Femur (tissue), 1 donor: ENCODE results near the gene NBEAL1.
"Not testable (repeated sequence)": the region's sequence is repeated elsewhere in the genome, so short reads cannot be mapped to it uniquely, and the experiment has no call there.

ENCODE experiments used
- DNase-seq: peaks from one replicate; pipeline ENCODE4 v3.0.0-alpha.2; 2017

NBEAL1 gene

GRCh38 chr2:203014456-203015199, at the start of gene NBEAL1:
Gene NBEAL1, plus strand, starts transcription at chr2:203014875. Its CDS starts 1,510 bp downstream, at chr2:203016385.
- peak; percentile 100 for DNase-seq

GRCh38 chr2:202965810-202966460, 48.7 kb upstream of the NBEAL1 start:
- DNase-seq: peak; percentile 15

GRCh38 chr2:202969404-202969803, 45.3 kb upstream of the NBEAL1 start:
- not testable (repeated sequence) for DNase-seq

GRCh38 chr2:202976809-202977208, 37.9 kb upstream of the NBEAL1 start:
- no peak for DNase-seq

GRCh38 chr2:202982779-202983491, 31.7 kb upstream of the NBEAL1 start:
- no peak for DNase-seq

- no peak for DNase-seq
Observed at GRCh38 chr2:202989749-202990148, 24.9 kb upstream of the NBEAL1 start.

- DNase-seq: no peak
Observed at GRCh38 chr2:202990501-202990900, 24.2 kb upstream of the NBEAL1 start.

- DNase-seq: not testable (repeated sequence)
Observed at GRCh38 chr2:202997113-202997512, 17.6 kb upstream of the NBEAL1 start.

- no peak for DNase-seq
Observed at GRCh38 chr2:203002054-203002821, 12.4 kb upstream of the NBEAL1 start.

- DNase-seq: no peak
Observed at GRCh38 chr2:203003716-203004115, 11.0 kb upstream of the NBEAL1 start.

- no peak for DNase-seq
Observed at GRCh38 chr2:203016716-203017115, 2.0 kb downstream of the NBEAL1 start.

- DNase-seq: no peak
Observed at GRCh38 chr2:203018181-203018580, 3.5 kb downstream of the NBEAL1 start.

GRCh38 chr2:203019142-203019541, 4.5 kb downstream of the NBEAL1 start:
- DNase-seq: no peak

- no peak for DNase-seq
Observed at GRCh38 chr2:203021991-203022390, 7.3 kb downstream of the NBEAL1 start.

GRCh38 chr2:203022751-203023150, 8.1 kb downstream of the NBEAL1 start:
- no peak for DNase-seq

GRCh38 chr2:203025592-203025991, 10.9 kb downstream of the NBEAL1 start:
- no peak for DNase-seq

- no peak for DNase-seq
Observed at GRCh38 chr2:203030545-203030944, 15.9 kb downstream of the NBEAL1 start.

- DNase-seq: no peak
Observed at GRCh38 chr2:203030991-203031390, 16.3 kb downstream of the NBEAL1 start.

- DNase-seq: no peak
Observed at GRCh38 chr2:203033395-203033794, 18.7 kb downstream of the NBEAL1 start.

- no peak for DNase-seq
Observed at GRCh38 chr2:203035879-203036470, 21.3 kb downstream of the NBEAL1 start.

- no peak for DNase-seq
Observed at GRCh38 chr2:203037026-203037425, 22.4 kb downstream of the NBEAL1 start.

GRCh38 chr2:203038586-203038985, 23.9 kb downstream of the NBEAL1 start:
- DNase-seq: no peak

- DNase-seq: not testable (repeated sequence)
Observed at GRCh38 chr2:203039211-203039610, 24.5 kb downstream of the NBEAL1 start.
